HEK293 (cell line): ENCODE results near the gene DDX24.

Source experiments
- CTCF ChIA-PET: fragments of 350-600 bp; formaldehyde crosslinking; extraction: SDS; loops from one replicate; lab custom pipeline; 2021; ENCODE audit warnings: antibody characterized with exemption; lab: Yijun Ruan, JAX
- POLR2A ChIA-PET: fragments of 300-600 bp; formaldehyde crosslinking; extraction: SDS; loops from one replicate; lab custom pipeline; 2020; ENCODE audit warnings: antibody characterized with exemption, inconsistent platforms; lab: Yijun Ruan, JAX
- H3K27ac ChIP-seq: fragments of 200-500 bp; sonication (Bioruptor generic); 2 replicates; pipeline ENCODE4 v1.5.1; 2014; ENCODE audit warnings: low read depth, low read length, control low read depth, inconsistent platforms; ENCODE audit errors: extremely low read depth
- H3K36me3 ChIP-seq, 2 experiments: fragments of 200-500 bp in 1 of 2; sonication (Bioruptor generic) in 1 of 2; 1 replicate in 1 of 2; 2 replicates in 1 of 2; pipeline ENCODE4 v1.5.1; 2014 to 2017; ENCODE audit warnings: inconsistent platforms in 2 of 2, low read length in 2 of 2; ENCODE audit not compliant: control insufficient read depth in 2 of 2, insufficient read depth in 1 of 2
- H3K4me1 ChIP-seq: fragments of 200-500 bp; sonication (Bioruptor generic); 2 replicates; pipeline ENCODE4 v1.5.1; 2014; ENCODE audit warnings: mild to moderate bottlenecking, low read length, inconsistent platforms; ENCODE audit not compliant: control insufficient read depth, insufficient read depth
- H3K4me3 ChIP-seq: 2 replicates; pipeline ENCODE4 v1.5.1; 2011; ENCODE audit warnings: low read depth, mild to moderate bottlenecking, control low read depth, low read length, moderate library complexity
- H3K9me3 ChIP-seq: fragments of 200-500 bp; sonication (Bioruptor generic); 2 replicates; pipeline ENCODE4 v1.5.1; 2014; ENCODE audit warnings: low read depth, low read length, inconsistent platforms; ENCODE audit not compliant: control insufficient read depth, insufficient read depth
- KLF8 ChIP-seq: fragments of 450-650 bp; formaldehyde crosslinking; IDR thresholded peaks from 2 replicates; pipeline ENCODE4 v1.5.1; 2016; ENCODE audit warnings: missing biosample characterization, missing genetic modification characterization
- MEIS1 ChIP-seq: sonication (generic); formaldehyde crosslinking; IDR thresholded peaks from 2 replicates; pipeline ENCODE4 v1.8.1; 2022; ENCODE audit warnings: missing genetic modification reagents, mild to moderate bottlenecking, borderline replicate concordance
- MYNN ChIP-seq: fragments of 450-650 bp; formaldehyde crosslinking; IDR thresholded peaks from 2 replicates; pipeline ENCODE4 v1.5.1; 2016; ENCODE audit warnings: missing biosample characterization, missing genetic modification characterization, borderline replicate concordance
- SCRT1 ChIP-seq: fragments of 450-650 bp; formaldehyde crosslinking; IDR thresholded peaks from 2 replicates; pipeline ENCODE4 v1.5.1; 2016; ENCODE audit warnings: missing biosample characterization, missing genetic modification characterization, borderline replicate concordance
- SP2 ChIP-seq: fragments of 450-650 bp; formaldehyde crosslinking; IDR thresholded peaks from 2 replicates; pipeline ENCODE4 v1.5.1; 2016; ENCODE audit warnings: missing biosample characterization, missing genetic modification characterization
- TCF7L2 ChIP-seq: IDR thresholded peaks from 2 replicates; pipeline ENCODE4 v1.6.1; 2011; ENCODE audit warnings: low read depth, mild to moderate bottlenecking, inconsistent platforms, low read length, moderate library complexity, borderline replicate concordance
- TRIM28 ChIP-seq: IDR thresholded peaks from 2 replicates; pipeline ENCODE4 v1.6.1; 2011; ENCODE audit warnings: low read length, control low read depth, borderline replicate concordance
- ZBTB26 ChIP-seq: fragments of 450-650 bp; formaldehyde crosslinking; optimal IDR thresholded peaks from 2 replicates; pipeline ENCODE3; 2016; ENCODE audit warnings: missing biosample characterization, mild to moderate bottlenecking, missing genetic modification characterization
- ZNF221 ChIP-seq: fragments of 450-650 bp; formaldehyde crosslinking; IDR thresholded peaks from 2 replicates; pipeline ENCODE4 v1.5.1; 2017; ENCODE audit warnings: missing biosample characterization, missing genetic modification characterization, borderline replicate concordance
- ZNF223 ChIP-seq: fragments of 450-650 bp; formaldehyde crosslinking; IDR thresholded peaks from 2 replicates; pipeline ENCODE4 v1.5.1; 2016; ENCODE audit warnings: missing biosample characterization, missing genetic modification characterization
- ZNF280C ChIP-seq: fragments of 450-650 bp; formaldehyde crosslinking; IDR thresholded peaks from 2 replicates; pipeline ENCODE4 v1.5.1; 2016; ENCODE audit warnings: missing biosample characterization, missing genetic modification characterization
- ZNF335 ChIP-seq: fragments of 450-650 bp; formaldehyde crosslinking; conservative IDR thresholded peaks from 2 replicates; pipeline ENCODE4 v1.5.1; 2016; ENCODE audit warnings: missing biosample characterization, missing genetic modification characterization
- ZNF404 ChIP-seq: fragments of 450-650 bp; formaldehyde crosslinking; IDR thresholded peaks from 2 replicates; pipeline ENCODE4 v1.5.1; 2017; ENCODE audit warnings: missing biosample characterization, missing genetic modification characterization
- ZNF416 ChIP-seq: fragments of 450-650 bp; formaldehyde crosslinking; IDR thresholded peaks from 2 replicates; pipeline ENCODE4 v1.5.1; 2016; ENCODE audit warnings: missing biosample characterization, missing genetic modification characterization
- ZNF449 ChIP-seq: fragments of 450-650 bp; formaldehyde crosslinking; IDR thresholded peaks from 2 replicates; pipeline ENCODE4 v1.5.1; 2017; ENCODE audit warnings: missing biosample characterization, mild to moderate bottlenecking, missing genetic modification characterization, moderate library complexity
- ZNF473 ChIP-seq: fragments of 450-650 bp; formaldehyde crosslinking; IDR thresholded peaks from 2 replicates; pipeline ENCODE4 v1.5.1; 2017; ENCODE audit warnings: missing biosample characterization, missing genetic modification characterization
- ZNF529 ChIP-seq: fragments of 450-650 bp; formaldehyde crosslinking; IDR thresholded peaks from 2 replicates; pipeline ENCODE4 v1.5.1; 2017; ENCODE audit warnings: missing genetic modification characterization, missing biosample characterization; ENCODE audit not compliant: insufficient replicate concordance
- ZNF645 ChIP-seq: fragments of 450-650 bp; formaldehyde crosslinking; IDR thresholded peaks from 2 replicates; pipeline ENCODE4; 2016; ENCODE audit warnings: missing biosample characterization, missing genetic modification characterization
- ZNF670 ChIP-seq: fragments of 450-650 bp; formaldehyde crosslinking; IDR thresholded peaks from 2 replicates; pipeline ENCODE4 v1.5.1; 2016; ENCODE audit warnings: missing biosample characterization, missing genetic modification characterization, low read depth
- ZNF843 ChIP-seq: fragments of 450-650 bp; formaldehyde crosslinking; IDR thresholded peaks from 2 replicates; pipeline ENCODE4 v1.5.1; 2016; ENCODE audit warnings: missing biosample characterization, missing genetic modification characterization
- TF ChIP-seq, protein P1 (sequence below): fragments of 450-650 bp; formaldehyde crosslinking; IDR thresholded peaks from 2 replicates; pipeline ENCODE4 v1.5.1; 2016; ENCODE audit warnings: missing biosample characterization, missing genetic modification characterization

The DDX24 gene

DNA sequence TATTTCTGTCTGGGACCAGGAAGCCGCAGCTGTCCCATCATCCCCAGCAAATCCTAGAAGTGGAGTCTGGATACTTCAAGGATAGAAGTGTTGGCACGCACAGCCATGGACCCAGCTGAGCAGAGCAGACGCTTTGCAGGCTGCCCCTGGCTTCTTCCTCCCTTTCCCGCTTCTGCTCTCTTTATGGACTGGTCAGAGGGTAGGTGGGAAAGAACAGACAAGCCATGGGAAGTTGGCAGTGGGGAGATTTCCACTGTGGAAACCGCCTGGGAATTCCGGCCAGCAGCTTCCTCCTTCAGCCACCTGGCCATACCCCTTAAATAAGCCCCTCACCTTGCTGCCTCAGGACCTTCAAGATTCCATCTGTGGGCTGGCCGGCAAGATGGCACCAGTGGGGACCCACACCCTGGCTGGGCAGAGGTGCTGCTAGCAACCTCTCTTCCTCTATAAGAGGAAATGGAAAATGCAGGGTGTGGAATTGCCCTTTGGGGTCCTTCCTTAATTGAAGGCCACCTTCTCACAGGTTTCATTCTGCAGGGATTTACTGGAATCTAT, 34.2 kb downstream of the DDX24 start:
- peaks cover 4% of the 10 kb centered on the region; the same call in 1 of the 2 replicates for H3K4me1 ChIP-seq
- no peaks in the 10 kb centered on the region for H3K9me3 ChIP-seq
- peaks cover 28 to 88% of the 10 kb centered on the region in 2 experiments for H3K36me3 ChIP-seq
- no peak for TF ChIP-seq ZNF529 (tag by site-specific recombination)
- CTCF ChIA-PET, result interaction anchor here (1.0 to 3.4 kb wide), 4 partner anchors 10 to 134 kb away, joined by 3 to 19 read pairs (median 4); no protein-coding TSS in a partner anchor
- H3K4me3 ChIP-seq, result no peak overlapping the region
- POLR2A ChIA-PET, result no interaction called here
- H3K27ac ChIP-seq, result no peak overlapping the region

GRCh38 chr14:94045563-94046345, 35.2 kb downstream of the DDX24 start:
- Histone ChIP-seq H3K27ac (no peak overlapping the region), H3K4me3 (no peak overlapping the region), H3K9me3 (no peaks in the 10 kb centered on the region), H3K4me1 (peaks cover 4% of the 10 kb centered on the region; the same call in 1 of the 2 replicates)
- CTCF ChIA-PET, result interaction anchor here (0.9 to 1.0 kb wide), 2 partner anchors 9 kb away, joined by 3 read pairs; no protein-coding TSS in a partner anchor
- TF ChIP-seq ZNF645 (tag by site-specific recombination), result no peak
- TF ChIP-seq SCRT1 (tag by site-specific recombination), result no peak
- TF ChIP-seq ZNF223 (tag by site-specific recombination), result no peak
- TF ChIP-seq ZNF670 (tag by site-specific recombination), result no peak
- no peak for TF ChIP-seq ZNF335 (tag by site-specific recombination)
- no peak for TF ChIP-seq MEIS1
- no peak for TF ChIP-seq ZNF280C (tag by site-specific recombination)
- TF ChIP-seq ZNF449 (tag by site-specific recombination), result no peak
- no peak for TF ChIP-seq ZNF221 (tag by site-specific recombination)
- TF ChIP-seq SP2 (tag by site-specific recombination), result no peak
- TF ChIP-seq ZNF843 (tag by site-specific recombination), result no peak
- no peak for TF ChIP-seq TRIM28
- TF ChIP-seq ZNF416, result no peak
- TF ChIP-seq, protein P1, sequence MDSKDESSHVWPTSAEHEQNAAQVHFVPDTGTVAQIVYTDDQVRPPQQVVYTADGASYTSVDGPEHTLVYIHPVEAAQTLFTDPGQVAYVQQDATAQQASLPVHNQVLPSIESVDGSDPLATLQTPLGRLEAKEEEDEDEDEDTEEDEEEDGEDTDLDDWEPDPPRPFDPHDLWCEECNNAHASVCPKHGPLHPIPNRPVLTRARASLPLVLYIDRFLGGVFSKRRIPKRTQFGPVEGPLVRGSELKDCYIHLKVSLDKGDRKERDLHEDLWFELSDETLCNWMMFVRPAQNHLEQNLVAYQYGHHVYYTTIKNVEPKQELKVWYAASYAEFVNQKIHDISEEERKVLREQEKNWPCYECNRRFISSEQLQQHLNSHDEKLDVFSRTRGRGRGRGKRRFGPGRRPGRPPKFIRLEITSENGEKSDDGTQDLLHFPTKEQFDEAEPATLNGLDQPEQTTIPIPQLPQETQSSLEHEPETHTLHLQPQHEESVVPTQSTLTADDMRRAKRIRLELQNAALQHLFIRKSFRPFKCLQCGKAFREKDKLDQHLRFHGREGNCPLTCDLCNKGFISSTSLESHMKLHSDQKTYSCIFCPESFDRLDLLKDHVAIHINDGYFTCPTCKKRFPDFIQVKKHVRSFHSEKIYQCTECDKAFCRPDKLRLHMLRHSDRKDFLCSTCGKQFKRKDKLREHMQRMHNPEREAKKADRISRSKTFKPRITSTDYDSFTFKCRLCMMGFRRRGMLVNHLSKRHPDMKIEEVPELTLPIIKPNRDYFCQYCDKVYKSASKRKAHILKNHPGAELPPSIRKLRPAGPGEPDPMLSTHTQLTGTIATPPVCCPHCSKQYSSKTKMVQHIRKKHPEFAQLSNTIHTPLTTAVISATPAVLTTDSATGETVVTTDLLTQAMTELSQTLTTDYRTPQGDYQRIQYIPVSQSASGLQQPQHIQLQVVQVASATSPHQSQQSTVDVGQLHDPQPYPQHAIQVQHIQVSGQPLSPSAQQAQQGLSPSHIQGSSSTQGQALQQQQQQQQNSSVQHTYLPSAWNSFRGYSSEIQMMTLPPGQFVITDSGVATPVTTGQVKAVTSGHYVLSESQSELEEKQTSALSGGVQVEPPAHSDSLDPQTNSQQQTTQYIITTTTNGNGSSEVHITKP (tag by site-specific recombination), result no peak
- TF ChIP-seq MYNN (tag by site-specific recombination), result no peak
- no peak for TF ChIP-seq ZBTB26
- no peak for TF ChIP-seq ZNF404 (tag by site-specific recombination)
- no peak for TF ChIP-seq ZNF473 (tag by site-specific recombination)
- no peak for TF ChIP-seq KLF8
- no peak for TF ChIP-seq TCF7L2
- TF ChIP-seq, all 188 proteins: peak for 0
- POLR2A ChIA-PET, result no interaction called here
- H3K36me3 ChIP-seq, result peaks cover 23 to 78% of the 10 kb centered on the region in 2 experiments
